ENCODE measurements around the gene RAB26. TPM values are rescaled to one million over a fixed set of nuclear protein-coding genes. Genes with fewer than 3 reads are reported as not detected.

The RAB26 gene
- total and polyA plus RNA-seq, 2 experiments from 2014 or later: 6.5 to 12.1 TPM

DNA sequence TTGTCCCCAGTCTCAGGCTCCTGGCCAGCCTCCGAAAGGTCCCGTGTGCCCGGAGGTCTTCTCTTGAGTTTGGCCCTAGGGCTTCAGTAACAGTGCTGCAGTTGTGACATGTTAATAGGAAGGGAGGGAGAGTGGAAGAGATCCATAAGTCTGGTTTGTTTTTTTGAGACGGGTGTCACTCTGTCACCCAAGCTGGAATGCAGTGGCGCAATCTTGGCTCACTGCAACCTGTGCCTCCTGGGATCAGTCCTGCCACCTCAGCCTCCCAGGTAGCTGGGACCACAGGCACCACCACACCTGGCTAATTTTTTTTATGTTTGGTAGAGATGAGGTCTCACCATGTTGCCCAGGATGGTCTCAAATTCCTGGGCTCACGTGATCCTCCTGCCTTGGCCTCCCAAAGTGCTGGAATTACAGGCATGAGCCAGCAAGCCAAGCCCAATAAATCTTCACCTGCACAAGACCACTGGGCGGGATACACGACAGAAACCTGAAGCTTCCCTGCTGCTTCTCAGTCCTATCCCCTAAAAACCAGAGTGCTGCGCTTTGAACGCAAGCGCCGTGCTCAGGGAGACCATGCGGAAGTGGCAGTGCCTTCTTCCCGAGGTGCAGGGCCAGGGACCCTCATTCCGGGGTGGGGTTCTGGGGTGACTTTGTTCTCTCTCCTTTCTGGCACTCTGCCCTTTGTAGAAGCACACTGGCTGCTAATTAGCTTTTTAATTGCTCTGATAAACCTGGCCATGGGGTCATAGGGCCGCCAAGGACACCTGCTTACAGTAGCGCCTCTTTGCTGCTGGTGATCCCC, 18.0 kb downstream of the RAB26 start:
- no peak overlapping the region for H3K4me3 ChIP-seq
- no peak overlapping the region for H3K27ac ChIP-seq
- no peaks in the 10 kb centered on the region for H3K36me3 ChIP-seq
- TF ChIP-seq, protein P1, sequence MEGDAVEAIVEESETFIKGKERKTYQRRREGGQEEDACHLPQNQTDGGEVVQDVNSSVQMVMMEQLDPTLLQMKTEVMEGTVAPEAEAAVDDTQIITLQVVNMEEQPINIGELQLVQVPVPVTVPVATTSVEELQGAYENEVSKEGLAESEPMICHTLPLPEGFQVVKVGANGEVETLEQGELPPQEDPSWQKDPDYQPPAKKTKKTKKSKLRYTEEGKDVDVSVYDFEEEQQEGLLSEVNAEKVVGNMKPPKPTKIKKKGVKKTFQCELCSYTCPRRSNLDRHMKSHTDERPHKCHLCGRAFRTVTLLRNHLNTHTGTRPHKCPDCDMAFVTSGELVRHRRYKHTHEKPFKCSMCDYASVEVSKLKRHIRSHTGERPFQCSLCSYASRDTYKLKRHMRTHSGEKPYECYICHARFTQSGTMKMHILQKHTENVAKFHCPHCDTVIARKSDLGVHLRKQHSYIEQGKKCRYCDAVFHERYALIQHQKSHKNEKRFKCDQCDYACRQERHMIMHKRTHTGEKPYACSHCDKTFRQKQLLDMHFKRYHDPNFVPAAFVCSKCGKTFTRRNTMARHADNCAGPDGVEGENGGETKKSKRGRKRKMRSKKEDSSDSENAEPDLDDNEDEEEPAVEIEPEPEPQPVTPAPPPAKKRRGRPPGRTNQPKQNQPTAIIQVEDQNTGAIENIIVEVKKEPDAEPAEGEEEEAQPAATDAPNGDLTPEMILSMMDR (IDR thresholded peaks at IDR 0.05; ENCODE audit: low read depth, low read length): no peak
- no peaks in the 10 kb centered on the region for H3K27me3 ChIP-seq
- no peak for DNase-seq (ENCODE audit: low read depth in 1 of 2, low spot score in 1 of 2)
- H3K9me3 ChIP-seq (ENCODE audit: low read depth): no peaks in the 10 kb centered on the region
- no peaks in the 10 kb centered on the region for H3K4me1 ChIP-seq (ENCODE audit: low read depth)

DNA sequence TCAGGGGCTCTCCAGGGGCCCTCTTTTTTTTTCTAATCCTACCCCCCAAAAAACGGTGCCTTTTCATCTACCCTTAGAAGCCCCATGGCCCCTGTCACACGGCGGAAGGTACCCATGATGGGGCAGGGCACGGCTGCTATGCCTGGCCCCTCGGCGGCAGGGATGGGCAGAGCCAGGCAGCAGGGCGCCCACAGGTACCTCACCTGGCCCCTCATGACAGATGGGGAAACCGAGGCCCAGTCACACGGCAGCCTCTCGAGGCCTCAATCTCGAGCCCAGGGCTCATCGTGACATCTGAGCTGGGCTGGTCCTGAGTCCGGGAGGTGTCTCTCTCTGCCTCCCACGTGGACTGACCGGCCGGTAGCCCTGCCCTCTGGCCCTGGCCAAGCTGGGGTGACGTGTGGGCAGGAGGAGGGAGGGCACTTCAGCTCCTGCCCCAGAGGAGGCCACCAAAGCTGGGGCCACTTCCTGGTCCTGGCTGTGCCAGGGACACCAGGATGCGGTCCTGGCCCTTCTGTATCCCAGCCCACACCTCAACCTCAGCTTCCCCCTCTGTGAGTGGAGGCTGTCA, 18.7 kb downstream of the RAB26 start:
- no peaks in the 10 kb centered on the region for H3K27me3 ChIP-seq
- TF ChIP-seq, protein P1 (IDR thresholded peaks at IDR 0.05; ENCODE audit: low read depth, low read length): no peak
- no peak for DNase-seq (ENCODE audit: low read depth in 1 of 2, low spot score in 1 of 2)
- no peaks in the 10 kb centered on the region for H3K4me1 ChIP-seq (ENCODE audit: low read depth)
- no peaks in the 10 kb centered on the region for H3K9me3 ChIP-seq (ENCODE audit: low read depth)
- no peak overlapping the region for H3K27ac ChIP-seq
- no peak overlapping the region for H3K4me3 ChIP-seq
- no peaks in the 10 kb centered on the region for H3K36me3 ChIP-seq

- no peak for DNase-seq (ENCODE audit: low read depth in 1 of 2, low spot score in 1 of 2)
- Histone ChIP-seq H3K4me3 (no peak overlapping the region), H3K9me3 (ENCODE audit: low read depth) (no peaks in the 10 kb centered on the region), H3K36me3 (peaks cover 17% of the 10 kb centered on the region), H3K27me3 (no peaks in the 10 kb centered on the region), H3K27ac (no peak overlapping the region), H3K4me1 (ENCODE audit: low read depth) (no peaks in the 10 kb centered on the region)
- TF ChIP-seq, protein P1 (IDR thresholded peaks at IDR 0.05; ENCODE audit: low read depth, low read length): no peak
These were observed 21.7 kb downstream of the RAB26 start for GRCh38 chr16:2170080-2170479.

DNA sequence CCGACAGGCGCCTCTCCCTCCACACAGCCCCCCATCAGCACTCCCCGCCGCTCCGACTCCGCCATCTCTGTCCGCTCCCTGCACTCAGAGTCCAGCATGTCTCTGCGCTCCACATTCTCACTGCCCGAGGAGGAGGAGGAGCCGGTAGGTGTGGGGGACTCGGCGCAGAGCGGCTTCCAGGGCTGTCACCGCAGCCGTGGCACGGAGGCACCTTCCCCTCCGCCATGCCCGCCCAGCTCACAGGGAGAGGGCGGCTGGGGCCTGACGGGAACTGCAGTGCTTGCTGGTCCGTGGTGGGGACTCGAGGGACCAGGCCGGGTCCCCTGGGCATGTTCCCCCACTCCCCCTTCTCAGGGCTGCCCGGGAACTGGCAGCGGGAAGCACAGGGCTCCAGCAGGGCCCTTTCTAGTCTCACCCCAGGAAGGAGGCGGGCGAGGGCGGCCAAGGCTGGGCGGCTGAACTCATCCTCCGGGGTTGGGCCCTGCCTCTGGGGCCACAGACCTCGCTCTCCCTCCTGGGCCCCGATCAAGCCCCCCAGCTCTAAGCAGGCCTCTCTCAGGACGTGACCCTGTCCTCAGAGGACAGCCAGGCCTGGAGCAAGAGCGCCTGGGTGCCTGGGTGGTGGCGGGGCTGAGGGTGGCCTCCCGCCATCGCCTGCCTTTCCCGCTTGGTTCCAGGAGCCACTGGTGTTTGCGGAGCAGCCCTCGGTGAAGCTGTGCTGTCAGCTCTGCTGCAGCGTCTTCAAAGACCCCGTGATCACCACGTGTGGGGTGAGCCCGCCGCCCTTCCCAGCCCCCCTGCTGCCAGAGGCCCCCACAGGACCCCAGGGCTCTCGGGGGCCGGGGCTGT, 22.4 kb downstream of the RAB26 start:
- H3K36me3 ChIP-seq: peaks cover 21% of the 10 kb centered on the region
- no peak overlapping the region for H3K27ac ChIP-seq
- no peaks in the 10 kb centered on the region for H3K4me1 ChIP-seq (ENCODE audit: low read depth)
- H3K4me3 ChIP-seq: no peak overlapping the region
- no peaks in the 10 kb centered on the region for H3K27me3 ChIP-seq
- no peaks in the 10 kb centered on the region for H3K9me3 ChIP-seq (ENCODE audit: low read depth)
- TF ChIP-seq, protein P1 (IDR thresholded peaks at IDR 0.05; ENCODE audit: low read depth, low read length): no peak
- DNase-seq (ENCODE audit: low read depth in 1 of 2, low spot score in 1 of 2): no peak

DNA sequence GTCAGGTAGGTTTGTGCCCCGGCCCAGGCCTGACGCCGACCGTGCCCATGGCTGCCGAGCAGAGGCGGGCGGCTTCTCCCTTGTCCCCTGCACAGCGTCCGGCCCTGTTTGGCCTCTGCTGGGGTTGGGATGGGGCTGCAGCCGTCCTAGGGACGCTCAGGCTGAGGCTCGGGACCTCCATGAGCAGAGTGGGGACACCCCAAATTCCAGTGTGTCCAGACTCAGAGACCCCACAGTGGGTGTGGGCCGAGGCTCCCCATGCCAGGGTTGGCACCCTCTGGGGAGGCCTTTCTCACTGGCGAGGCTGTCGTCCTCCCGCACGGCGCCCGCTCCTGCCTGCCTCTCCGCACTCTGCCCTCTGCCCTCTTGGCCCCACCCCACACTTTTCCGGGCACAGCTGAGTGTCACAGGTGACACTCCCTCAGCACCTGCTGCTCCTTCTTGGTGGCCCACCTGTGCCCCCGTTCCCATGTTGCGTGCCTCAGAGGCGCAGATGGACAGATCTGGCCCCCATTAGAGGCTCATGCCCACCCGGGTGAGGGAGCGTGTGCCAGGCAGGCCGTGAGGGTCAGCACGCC, 23.3 kb downstream of the RAB26 start:
- Histone ChIP-seq H3K27ac (no peak overlapping the region), H3K4me3 (no peak overlapping the region), H3K4me1 (ENCODE audit: low read depth) (no peaks in the 10 kb centered on the region), H3K9me3 (ENCODE audit: low read depth) (no peaks in the 10 kb centered on the region), H3K27me3 (no peaks in the 10 kb centered on the region), H3K36me3 (peaks cover 24% of the 10 kb centered on the region)
- DNase-seq (ENCODE audit: low read depth in 1 of 2, low spot score in 1 of 2): no peak
- TF ChIP-seq, protein P1 (IDR thresholded peaks at IDR 0.05; ENCODE audit: low read depth, low read length): no peak

Data from cardiac muscle cell (in vitro differentiated cells and primary cell).